ENCODE measurements around the gene UBE2V1. TPM values are rescaled to one million over a fixed set of nuclear protein-coding genes. Genes with fewer than 3 reads are reported as not detected.
"Not testable (repeated sequence)": the region's sequence is repeated elsewhere in the genome, so short reads cannot be mapped to it uniquely, and the experiment has no call there.

UBE2V1 gene
- 10 to 100 TPM; 47.1 to 64.7 TPM for total RNA-seq

DNA sequence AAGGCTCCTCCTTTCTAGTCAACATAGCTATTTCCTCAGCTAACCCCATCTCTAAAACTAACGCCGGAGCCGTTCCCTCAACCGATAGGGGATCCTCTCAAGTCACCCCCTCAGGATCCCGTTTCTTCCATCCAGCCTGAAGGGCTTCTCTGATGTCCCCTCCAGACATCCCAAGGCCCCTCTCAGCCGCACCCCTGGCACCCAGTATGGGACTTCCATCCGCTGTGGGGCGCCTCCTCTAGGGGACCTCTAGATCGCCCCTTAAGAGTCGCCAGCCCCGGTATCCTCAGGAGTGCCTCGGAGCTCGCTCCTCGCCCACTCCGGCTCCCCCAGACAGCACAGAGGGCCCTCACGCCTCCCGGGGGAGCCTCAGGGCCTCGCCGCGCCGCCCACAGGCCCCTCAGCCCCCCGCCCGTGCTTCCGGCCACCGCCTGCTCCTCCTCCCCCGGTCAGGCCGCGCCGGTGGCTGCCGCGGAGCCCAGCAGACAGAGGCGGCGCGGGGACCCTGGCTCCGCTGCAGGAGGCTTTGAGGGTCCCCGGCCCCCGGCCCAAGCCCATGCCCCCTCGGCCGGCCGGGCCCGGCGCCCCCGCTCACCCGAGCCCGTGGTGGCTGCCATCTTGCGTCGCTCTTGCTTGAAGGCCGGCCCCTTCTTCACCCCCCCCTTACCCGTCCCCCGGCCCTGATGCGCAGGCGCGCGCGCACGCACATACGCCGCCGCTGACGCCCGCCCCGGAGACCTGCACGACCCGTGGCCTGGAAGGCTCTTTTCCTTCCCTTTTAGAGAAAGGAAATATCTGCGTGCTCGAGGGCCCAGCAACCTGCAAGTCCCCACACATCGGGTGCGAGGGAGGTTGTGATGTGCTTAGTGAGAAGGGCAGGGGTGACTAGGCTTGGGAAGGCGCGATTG, at the start of gene UBE2V1:
Gene UBE2V1 (minus strand): TSS at position 639 of the 908 bp plus-strand sequence. CDS start 22 bp downstream, at position 617.
- H3K4me3 ChIP-seq, result peak within 1 kb of the TSS; percentile 89 to 100
- peaks cover 21% of the 10 kb centered on the region for H3K4me1 ChIP-seq (replicated peaks)
- under 1% methylated on average over 49 of the region's 70 CpGs for WGBS
- peak within 1 kb of the TSS; percentile 85 to 95 for H3K27ac ChIP-seq
- no peaks in the 10 kb centered on the region for H3K9me3 ChIP-seq
- intact Hi-C loops (cut with DNase I), result loop anchor here (10.0 kb wide), 1 partner anchor 352 kb away; no protein-coding TSS in a partner anchor
- DNase-seq (ENCODE audit: low spot score), result peak; percentile 89
- TF ChIP-seq, protein P1, sequence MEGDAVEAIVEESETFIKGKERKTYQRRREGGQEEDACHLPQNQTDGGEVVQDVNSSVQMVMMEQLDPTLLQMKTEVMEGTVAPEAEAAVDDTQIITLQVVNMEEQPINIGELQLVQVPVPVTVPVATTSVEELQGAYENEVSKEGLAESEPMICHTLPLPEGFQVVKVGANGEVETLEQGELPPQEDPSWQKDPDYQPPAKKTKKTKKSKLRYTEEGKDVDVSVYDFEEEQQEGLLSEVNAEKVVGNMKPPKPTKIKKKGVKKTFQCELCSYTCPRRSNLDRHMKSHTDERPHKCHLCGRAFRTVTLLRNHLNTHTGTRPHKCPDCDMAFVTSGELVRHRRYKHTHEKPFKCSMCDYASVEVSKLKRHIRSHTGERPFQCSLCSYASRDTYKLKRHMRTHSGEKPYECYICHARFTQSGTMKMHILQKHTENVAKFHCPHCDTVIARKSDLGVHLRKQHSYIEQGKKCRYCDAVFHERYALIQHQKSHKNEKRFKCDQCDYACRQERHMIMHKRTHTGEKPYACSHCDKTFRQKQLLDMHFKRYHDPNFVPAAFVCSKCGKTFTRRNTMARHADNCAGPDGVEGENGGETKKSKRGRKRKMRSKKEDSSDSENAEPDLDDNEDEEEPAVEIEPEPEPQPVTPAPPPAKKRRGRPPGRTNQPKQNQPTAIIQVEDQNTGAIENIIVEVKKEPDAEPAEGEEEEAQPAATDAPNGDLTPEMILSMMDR (IDR thresholded peaks at IDR 0.05), result peak in 2 of 4 experiments; percentile 33 to 44
- TF ChIP-seq POLR2A (IDR thresholded peaks at IDR 0.05) (peak; percentile 79), POLR2AphosphoS5 (IDR thresholded peaks at IDR 0.05) (peak; percentile 76)
- no peaks in the 10 kb centered on the region for H3K36me3 ChIP-seq
- no peaks in the 10 kb centered on the region for H3K27me3 ChIP-seq (replicated peaks; ENCODE audit: insufficient read depth)

DNA sequence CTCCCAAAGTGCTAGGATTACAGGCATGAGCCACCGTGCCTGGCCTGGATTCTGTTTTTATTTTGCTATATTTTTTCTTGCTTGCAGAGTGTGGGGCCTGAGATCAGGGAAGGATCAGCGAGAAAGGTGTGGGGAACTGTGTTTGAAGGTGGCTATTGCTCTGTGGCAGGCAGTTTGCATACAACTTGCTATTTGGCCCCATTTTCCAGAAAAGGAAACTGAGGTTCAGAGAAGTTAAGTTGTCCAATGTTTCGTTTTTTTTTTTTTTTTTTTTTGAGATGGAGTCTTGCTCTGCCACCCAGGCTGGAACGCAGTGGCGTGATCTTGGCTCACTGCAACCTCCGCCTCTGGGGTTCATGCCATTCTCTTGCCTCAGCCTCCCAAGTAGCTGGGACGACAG, 48.5 kb upstream of the UBE2V1 start:
- H3K4me1 ChIP-seq (replicated peaks); H3K27ac ChIP-seq; H3K36me3 ChIP-seq; H3K27me3 ChIP-seq (replicated peaks; ENCODE audit: insufficient read depth); DNase-seq (ENCODE audit: low spot score); H3K4me3 ChIP-seq; H3K9me3 ChIP-seq; intact Hi-C loops (cut with DNase I): not testable (repeated sequence)
- 91% methylated on average over 7 of the region's 7 CpGs for WGBS

DNA sequence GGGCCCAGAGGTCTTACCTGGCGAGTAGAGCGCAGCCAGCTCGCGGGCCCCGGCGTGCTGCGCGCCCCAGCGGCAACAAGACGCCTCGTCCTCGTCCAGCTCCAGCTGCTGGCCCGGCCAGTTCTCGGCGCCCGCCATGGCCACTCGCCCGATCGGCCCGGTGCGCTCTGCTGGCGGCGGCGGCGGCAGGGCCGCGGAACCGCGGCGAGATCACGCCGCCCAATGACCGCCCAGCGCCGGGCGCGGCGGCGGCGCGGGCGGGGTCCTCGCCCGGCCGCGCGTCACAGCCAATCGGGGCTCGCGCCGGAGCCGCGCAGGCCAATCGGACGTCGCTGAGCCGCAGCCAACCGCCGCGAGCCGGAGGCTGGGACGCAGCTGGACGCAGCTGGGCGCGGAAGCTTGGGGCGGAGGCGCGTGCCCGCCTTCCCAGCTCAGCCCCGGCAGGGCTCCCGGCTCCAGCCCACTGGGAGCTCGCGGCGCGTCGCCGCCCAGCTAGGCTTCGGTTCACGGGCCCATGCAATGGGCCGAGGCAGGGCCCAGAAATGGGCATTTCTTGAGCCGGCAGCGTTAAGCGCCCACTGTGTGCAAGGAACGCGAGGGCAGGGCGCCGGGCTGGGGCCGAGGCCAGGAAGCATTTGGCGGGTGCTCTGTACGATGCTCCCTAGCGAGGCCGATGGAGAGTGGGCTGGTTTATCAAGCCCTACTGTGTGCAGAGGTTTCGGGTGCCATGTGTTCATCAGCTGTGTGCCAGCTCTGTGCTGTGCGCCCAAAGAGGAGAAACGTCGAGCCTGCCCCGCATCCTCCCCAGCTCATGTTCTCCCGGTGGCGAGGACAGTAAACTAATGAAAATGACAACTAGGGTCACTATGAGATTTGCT, 40.8 kb upstream of the UBE2V1 start, which contains the start of gene PEDS1:
Gene PEDS1 (minus strand): TSS at position 224 of the 878 bp plus-strand sequence. CDS start 86 bp downstream, at position 138.
- WGBS, result 1% methylated on average over 94 of the region's 99 CpGs
- intact Hi-C loops (cut with DNase I), result no loop called here
- Histone ChIP-seq H3K4me3 (peak within 1 kb of the TSS; percentile 96), H3K4me1 (replicated peaks) (peaks cover 25% of the 10 kb centered on the region), H3K36me3 (no peaks in the 10 kb centered on the region), H3K9me3 (no peaks in the 10 kb centered on the region), H3K27ac (peak within 1 kb of the TSS; percentile 88 to 90), H3K27me3 (replicated peaks; ENCODE audit: insufficient read depth) (no peaks in the 10 kb centered on the region)
- peak; percentile 91 for DNase-seq (ENCODE audit: low spot score)
- TF ChIP-seq POLR2AphosphoS5 (IDR thresholded peaks at IDR 0.05), result peak; percentile 17
- TF ChIP-seq, protein P1 (IDR thresholded peaks at IDR 0.05), result peak in 2 of 4 experiments; percentile 9 to 26
- TF ChIP-seq POLR2A (IDR thresholded peaks at IDR 0.05), result peak; percentile 79

DNA sequence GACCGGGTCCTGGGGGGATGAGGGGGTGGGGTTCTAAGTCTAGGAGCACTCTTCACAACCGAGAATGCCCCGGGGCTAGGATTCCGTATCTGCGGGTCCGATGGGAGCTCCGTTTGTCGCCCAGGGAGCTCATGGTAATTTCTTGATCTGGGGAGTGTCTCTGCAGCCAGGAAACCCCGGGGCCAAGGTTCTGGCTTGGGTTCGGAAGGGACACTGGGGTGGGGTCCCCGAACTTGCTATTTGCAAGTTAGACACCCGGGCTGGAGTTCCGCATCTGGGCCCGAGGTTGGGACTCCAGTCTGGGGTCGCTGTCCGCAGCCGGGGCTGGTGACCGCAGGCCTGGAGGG, 40.2 kb upstream of the UBE2V1 start:
- WGBS, result 0% methylated on average over 18 of the region's 18 CpGs
- Histone ChIP-seq H3K9me3 (no peaks in the 10 kb centered on the region), H3K27ac (peak overlapping the region; percentile 88 to 90), H3K36me3 (no peaks in the 10 kb centered on the region), H3K4me1 (replicated peaks) (peaks cover 25% of the 10 kb centered on the region), H3K4me3 (peak overlapping the region; percentile 96), H3K27me3 (replicated peaks; ENCODE audit: insufficient read depth) (no peaks in the 10 kb centered on the region)
- no peak for DNase-seq (ENCODE audit: low spot score)
- intact Hi-C loops (cut with DNase I), result no loop called here
- TF ChIP-seq, protein P1 (IDR thresholded peaks at IDR 0.05), result no peak
- TF ChIP-seq POLR2A (IDR thresholded peaks at IDR 0.05) (no peak), POLR2AphosphoS5 (IDR thresholded peaks at IDR 0.05) (no peak)

Measured in prostate gland (tissue), 2 donors.